Measurements from ENCODE around the gene HIP1R.

The HIP1R gene

GRCh38 chr12:122861587-122861970 lies 26.3 kb downstream of the HIP1R start:
- no peaks in the 10 kb centered on the region for H3K36me3 ChIP-seq (replicated peaks; ENCODE audit: insufficient read depth, low read length)
- DNase-seq: no peak
- H4K20me1 ChIP-seq (ENCODE audit: insufficient read depth, low read length): no peaks in the 10 kb centered on the region
- H3K27me3 ChIP-seq (replicated peaks; ENCODE audit: insufficient read depth, low read length): no peaks in the 10 kb centered on the region
- no peak for TF ChIP-seq EZH2phosphoT487 (IDR thresholded peaks at IDR 0.05; ENCODE audit: low read length)
- TF ChIP-seq EZH2 (optimal IDR thresholded peaks at IDR 0.05; ENCODE audit: low read depth, low read length): no peak
- TF ChIP-seq CTCF (IDR thresholded peaks at IDR 0.05; ENCODE audit: low read length): no peak
- no peaks in the 10 kb centered on the region for H3K4me1 ChIP-seq (ENCODE audit: low read length)
- no peak overlapping the region for H3K4me3 ChIP-seq (ENCODE audit: low read length)
- H3K27ac ChIP-seq (ENCODE audit: low read length): no peak overlapping the region
- no peaks in the 10 kb centered on the region for H3K9me2 ChIP-seq (replicated peaks; ENCODE audit: insufficient read depth, low read length)
- H3K9me3 ChIP-seq (replicated peaks; ENCODE audit: insufficient read depth, low read length): no peaks in the 10 kb centered on the region
- no peak overlapping the region for H3K9ac ChIP-seq (ENCODE audit: low read length)
- H3K79me2 ChIP-seq (ENCODE audit: low read length): peaks cover 12% of the 10 kb centered on the region
- no peak overlapping the region for H3K4me2 ChIP-seq (ENCODE audit: low read depth, low read length)
- H3F3A ChIP-seq (ENCODE audit: insufficient read depth, low read length): 0 out of 2 replicates have a peak, but pooled peaks cover 5% of the 10 kb centered on the region
- H2AFZ ChIP-seq (ENCODE audit: low read length): no peak overlapping the region

- H3K27me3 ChIP-seq (replicated peaks; ENCODE audit: insufficient read depth, low read length): no peaks in the 10 kb centered on the region
- H3K4me3 ChIP-seq (ENCODE audit: low read length): no peak overlapping the region
- no peaks in the 10 kb centered on the region for H3K9me2 ChIP-seq (replicated peaks; ENCODE audit: insufficient read depth, low read length)
- H3K9ac ChIP-seq (ENCODE audit: low read length): no peak overlapping the region
- H4K20me1 ChIP-seq (ENCODE audit: insufficient read depth, low read length): no peaks in the 10 kb centered on the region
- no peak overlapping the region for H3K4me2 ChIP-seq (ENCODE audit: low read depth, low read length)
- no peak overlapping the region for H2AFZ ChIP-seq (ENCODE audit: low read length)
- peaks cover 17% of the 10 kb centered on the region for H3K79me2 ChIP-seq (ENCODE audit: low read length)
- 0 out of 2 replicates have a peak, but pooled peaks cover 5% of the 10 kb centered on the region for H3F3A ChIP-seq (ENCODE audit: insufficient read depth, low read length)
- H3K36me3 ChIP-seq (replicated peaks; ENCODE audit: insufficient read depth, low read length): no peaks in the 10 kb centered on the region
- H3K9me3 ChIP-seq (replicated peaks; ENCODE audit: insufficient read depth, low read length): no peaks in the 10 kb centered on the region
- H3K4me1 ChIP-seq (ENCODE audit: low read length): no peaks in the 10 kb centered on the region
- no peak overlapping the region for H3K27ac ChIP-seq (ENCODE audit: low read length)
- DNase-seq: no peak
- TF ChIP-seq CTCF (IDR thresholded peaks at IDR 0.05; ENCODE audit: low read length) (no peak), EZH2 (optimal IDR thresholded peaks at IDR 0.05; ENCODE audit: low read depth, low read length) (no peak), EZH2phosphoT487 (IDR thresholded peaks at IDR 0.05; ENCODE audit: low read length) (no peak)
Measured at GRCh38 chr12:122862110-122862634, 26.9 kb downstream of the HIP1R start.

- Histone ChIP-seq H3K4me2 (ENCODE audit: low read depth, low read length) (no peak overlapping the region), H4K20me1 (ENCODE audit: insufficient read depth, low read length) (no peaks in the 10 kb centered on the region), H3K36me3 (replicated peaks; ENCODE audit: insufficient read depth, low read length) (no peaks in the 10 kb centered on the region), H3K27me3 (replicated peaks; ENCODE audit: insufficient read depth, low read length) (no peaks in the 10 kb centered on the region), H3K27ac (ENCODE audit: low read length) (no peak overlapping the region; the same call in 1 of the 2 replicates), H2AFZ (ENCODE audit: low read length) (no peak overlapping the region), H3K9me2 (replicated peaks; ENCODE audit: insufficient read depth, low read length) (no peaks in the 10 kb centered on the region), H3K9me3 (replicated peaks; ENCODE audit: insufficient read depth, low read length) (no peaks in the 10 kb centered on the region), H3K4me1 (ENCODE audit: low read length) (no peaks in the 10 kb centered on the region), H3F3A (ENCODE audit: insufficient read depth, low read length) (0 out of 2 replicates have a peak, but pooled peaks cover 5% of the 10 kb centered on the region), H3K4me3 (ENCODE audit: low read length) (no peak overlapping the region), H3K79me2 (ENCODE audit: low read length) (peaks cover 25% of the 10 kb centered on the region), H3K9ac (ENCODE audit: low read length) (no peak overlapping the region)
- no peak for DNase-seq
- TF ChIP-seq EZH2phosphoT487 (IDR thresholded peaks at IDR 0.05; ENCODE audit: low read length): no peak
Measured at GRCh38 chr12:122862872-122863701, 27.8 kb downstream of the HIP1R start.

- TF ChIP-seq CTCF (IDR thresholded peaks at IDR 0.05; ENCODE audit: low read length) (no peak), EZH2 (optimal IDR thresholded peaks at IDR 0.05; ENCODE audit: low read depth, low read length) (no peak), EZH2phosphoT487 (IDR thresholded peaks at IDR 0.05; ENCODE audit: low read length) (no peak)
Measured at GRCh38 chr12:122864894-122865253, 29.6 kb downstream of the HIP1R start.

More at GRCh38 chr12:122864894-122865253, 29.6 kb downstream of the HIP1R start:
- Histone ChIP-seq H3K4me2 (ENCODE audit: low read depth, low read length) (no peak overlapping the region), H2AFZ (ENCODE audit: low read length) (no peak overlapping the region), H3F3A (ENCODE audit: insufficient read depth, low read length) (0 out of 2 replicates have a peak, but pooled peaks cover 11% of the 10 kb centered on the region), H4K20me1 (ENCODE audit: insufficient read depth, low read length) (no peaks in the 10 kb centered on the region), H3K36me3 (replicated peaks; ENCODE audit: insufficient read depth, low read length) (no peaks in the 10 kb centered on the region), H3K27me3 (replicated peaks; ENCODE audit: insufficient read depth, low read length) (no peaks in the 10 kb centered on the region), H3K27ac (ENCODE audit: low read length) (no peak overlapping the region), H3K9ac (ENCODE audit: low read length) (no peak overlapping the region), H3K9me3 (replicated peaks; ENCODE audit: insufficient read depth, low read length) (no peaks in the 10 kb centered on the region), H3K4me1 (ENCODE audit: low read length) (no peaks in the 10 kb centered on the region), H3K9me2 (replicated peaks; ENCODE audit: insufficient read depth, low read length) (no peaks in the 10 kb centered on the region), H3K79me2 (ENCODE audit: low read length) (peaks cover 42% of the 10 kb centered on the region), H3K4me3 (ENCODE audit: low read length) (no peak overlapping the region)
- DNase-seq: no peak
